ENCODE measurements around the gene SLC4A1AP. TPM values are rescaled to one million over a fixed set of nuclear protein-coding genes. Genes with fewer than 3 reads are reported as not detected.

Gene SLC4A1AP
- total RNA-seq, 2 donors from 2014 or later, result 16.1 to 17.1 TPM

DNA sequence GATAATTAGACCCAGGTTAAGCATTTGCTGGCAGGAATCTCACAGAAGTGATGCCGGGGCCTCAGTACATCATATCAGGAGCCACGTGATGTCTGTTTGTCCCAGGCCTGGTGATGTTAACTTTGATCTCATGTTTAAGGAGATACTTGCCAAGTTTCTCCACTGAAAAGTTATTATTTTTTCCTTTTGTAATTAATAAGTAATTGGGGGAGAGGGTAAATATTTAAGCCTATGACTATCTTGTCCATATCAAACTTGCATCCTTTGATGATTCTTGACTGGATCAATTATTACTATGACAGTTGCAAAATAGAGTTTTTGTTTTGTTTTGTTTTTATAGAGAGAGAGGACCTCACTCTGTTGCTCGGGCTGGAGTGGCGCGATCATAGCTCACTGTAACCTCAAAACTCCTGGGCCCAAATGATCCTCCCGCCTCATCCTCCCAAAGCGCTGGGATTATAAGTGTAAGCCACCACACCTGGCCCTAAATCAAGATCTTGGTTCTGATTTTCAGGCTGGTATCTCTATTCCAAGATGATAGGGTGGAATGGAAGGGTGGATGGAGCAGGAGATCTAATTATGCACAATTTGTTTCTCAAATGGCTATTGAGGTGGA, 46.4 kb downstream of the SLC4A1AP start:
- no peak overlapping the region for H3K9ac ChIP-seq (ENCODE audit: low read depth in 2 of 2, low read length in 2 of 2)
- H3K27me3 ChIP-seq, result peaks cover 2% of the 10 kb centered on the region
- H3K4me3 ChIP-seq, result no peak overlapping the region
- no peak for TF ChIP-seq CTCF (IDR thresholded peaks at IDR 0.05)
- intact Hi-C loops (cut with DNase I), result no loop called here
- DNase-seq, result no peak
- H3K9me3 ChIP-seq, result no peaks in the 10 kb centered on the region
- H3K4me1 ChIP-seq, result no peaks in the 10 kb centered on the region
- H3K27ac ChIP-seq, result no peak overlapping the region
- H3K36me3 ChIP-seq, result no peaks in the 10 kb centered on the region

GRCh38 chr2:27710640-27711430, 47.1 kb downstream of the SLC4A1AP start:
- H3K9me3 ChIP-seq, result no peaks in the 10 kb centered on the region
- intact Hi-C loops (cut with DNase I), result no loop called here
- H3K27ac ChIP-seq, result no peak overlapping the region
- H3K9ac ChIP-seq (ENCODE audit: low read depth in 2 of 2, low read length in 2 of 2), result no peak overlapping the region
- no peak for DNase-seq
- no peaks in the 10 kb centered on the region for H3K36me3 ChIP-seq
- no peaks in the 10 kb centered on the region for H3K4me1 ChIP-seq
- H3K4me3 ChIP-seq, result no peak overlapping the region
- no peak for TF ChIP-seq CTCF (IDR thresholded peaks at IDR 0.05)
- H3K27me3 ChIP-seq, result peaks cover 5% of the 10 kb centered on the region

GRCh38 chr2:27711804-27712203, 48.1 kb downstream of the SLC4A1AP start:
- no peak for TF ChIP-seq CTCF (IDR thresholded peaks at IDR 0.05)
- no peak for DNase-seq
- Histone ChIP-seq H3K27me3 (peaks cover 5% of the 10 kb centered on the region), H3K36me3 (no peaks in the 10 kb centered on the region), H3K9me3 (no peaks in the 10 kb centered on the region), H3K9ac (ENCODE audit: low read depth in 2 of 2, low read length in 2 of 2) (no peak overlapping the region), H3K4me1 (no peaks in the 10 kb centered on the region), H3K4me3 (no peak overlapping the region), H3K27ac (no peak overlapping the region)
- intact Hi-C loops (cut with DNase I), result no loop called here

GRCh38 chr2:27712522-27712921, 48.8 kb downstream of the SLC4A1AP start:
- no peak for DNase-seq
- Histone ChIP-seq H3K36me3 (no peaks in the 10 kb centered on the region), H3K27me3 (peaks cover 5% of the 10 kb centered on the region), H3K9me3 (no peaks in the 10 kb centered on the region), H3K4me3 (no peak overlapping the region), H3K4me1 (no peaks in the 10 kb centered on the region), H3K9ac (ENCODE audit: low read depth in 2 of 2, low read length in 2 of 2) (no peak overlapping the region), H3K27ac (no peak overlapping the region)
- intact Hi-C loops (cut with DNase I), result no loop called here
- TF ChIP-seq CTCF (IDR thresholded peaks at IDR 0.05), result no peak

- no peak overlapping the region for H3K27ac ChIP-seq
- intact Hi-C loops (cut with DNase I), result no loop called here
- H3K4me1 ChIP-seq, result no peaks in the 10 kb centered on the region
- H3K27me3 ChIP-seq, result peaks cover 5% of the 10 kb centered on the region
- no peak overlapping the region for H3K9ac ChIP-seq (ENCODE audit: low read depth in 2 of 2, low read length in 2 of 2)
- no peak for TF ChIP-seq CTCF (IDR thresholded peaks at IDR 0.05)
- H3K36me3 ChIP-seq, result no peaks in the 10 kb centered on the region
- H3K9me3 ChIP-seq, result no peaks in the 10 kb centered on the region
- DNase-seq, result no peak
- no peak overlapping the region for H3K4me3 ChIP-seq
These were observed 49.5 kb downstream of the SLC4A1AP start for GRCh38 chr2:27713201-27713600.

Data from colonic mucosa (tissue), 4 donors.